ENCODE data around the gene RAB5IF.
"Not testable (repeated sequence)": the region's sequence is repeated elsewhere in the genome, so short reads cannot be mapped to it uniquely, and the experiment has no call there.

The RAB5IF gene, protein sequence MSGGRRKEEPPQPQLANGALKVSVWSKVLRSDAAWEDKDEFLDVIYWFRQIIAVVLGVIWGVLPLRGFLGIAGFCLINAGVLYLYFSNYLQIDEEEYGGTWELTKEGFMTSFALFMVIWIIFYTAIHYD

DNA sequence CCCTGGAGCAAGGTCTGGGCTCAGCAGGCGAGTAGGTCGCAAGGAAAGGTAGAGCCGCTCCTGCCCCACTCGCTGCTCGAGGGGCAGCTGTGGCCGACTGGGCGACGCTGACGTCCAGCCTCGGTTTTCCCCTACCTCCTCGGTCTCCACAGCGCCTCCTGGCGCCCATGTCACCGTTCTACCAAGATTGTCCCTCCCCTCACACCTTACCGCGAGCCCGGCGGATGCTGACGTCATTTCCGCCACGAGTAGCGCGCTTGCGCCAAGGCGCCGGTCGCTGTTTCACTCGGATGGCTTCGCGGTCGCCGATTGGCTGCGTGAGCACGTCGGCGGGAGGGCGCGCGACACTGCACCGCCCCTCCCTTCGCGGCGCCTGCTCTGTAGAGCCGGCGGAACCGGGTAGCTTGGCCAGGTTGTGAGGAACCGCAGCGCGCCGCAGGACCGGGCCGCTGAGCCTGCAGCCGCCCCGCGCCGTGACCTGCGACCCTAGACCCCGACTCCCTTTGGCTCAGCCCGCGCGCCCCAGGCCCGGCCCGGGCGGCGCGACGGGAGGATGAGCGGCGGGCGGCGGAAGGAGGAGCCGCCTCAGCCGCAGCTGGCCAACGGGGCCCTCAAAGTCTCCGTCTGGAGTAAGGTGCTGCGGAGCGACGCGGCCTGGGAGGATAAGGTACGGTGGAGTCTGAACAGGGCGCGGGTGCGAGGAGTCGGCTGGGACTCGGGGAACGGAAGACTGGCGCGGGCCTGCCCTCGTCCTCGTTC, at the start of gene RAB5IF:
TSS of gene RAB5IF (plus strand) at position 381 of the 759 bp plus-strand sequence. CDS start at position 554, 173 bp downstream.
- DNase-seq: peak; percentile 99

DNA sequence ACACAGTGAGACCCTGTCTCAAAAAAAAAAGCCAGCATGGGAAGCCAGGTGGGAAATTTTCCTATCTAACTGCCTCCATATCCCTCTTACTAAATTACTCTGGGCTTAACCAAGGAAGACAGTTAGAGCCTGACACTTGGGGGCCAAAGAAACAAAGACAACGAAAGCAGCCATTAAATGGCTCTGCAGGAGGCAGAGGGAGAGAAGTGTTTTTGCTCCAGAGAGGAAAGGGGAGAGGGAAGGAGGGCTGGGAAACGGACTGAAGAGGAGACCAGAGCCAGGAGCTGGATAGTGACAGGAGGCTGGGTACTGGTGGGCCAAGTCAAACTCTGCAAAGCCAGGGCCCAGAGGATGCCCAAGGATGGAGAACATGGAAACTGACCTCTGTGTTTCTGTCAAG, 42.9 kb upstream of the RAB5IF start:
- no peak for DNase-seq

DNA sequence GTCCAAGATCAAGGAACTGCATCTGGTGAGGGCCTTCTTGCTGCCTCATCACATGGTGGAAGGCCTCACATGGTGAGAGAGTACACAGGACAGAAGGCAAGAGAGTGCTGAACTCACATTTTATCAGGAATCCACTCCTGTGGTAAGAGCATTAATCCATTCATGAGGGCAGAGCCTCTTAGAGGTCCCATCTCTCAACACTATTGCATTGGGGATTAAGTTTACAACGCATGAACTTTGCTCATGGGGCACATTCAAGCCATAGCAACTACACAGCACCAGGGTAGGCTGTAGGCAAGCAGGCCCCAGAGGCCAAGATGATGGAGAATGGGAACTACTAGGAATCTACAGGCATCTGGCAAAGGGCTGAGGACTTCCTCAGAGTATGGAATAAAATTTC, 42.2 kb upstream of the RAB5IF start:
- DNase-seq: no peak

DNA sequence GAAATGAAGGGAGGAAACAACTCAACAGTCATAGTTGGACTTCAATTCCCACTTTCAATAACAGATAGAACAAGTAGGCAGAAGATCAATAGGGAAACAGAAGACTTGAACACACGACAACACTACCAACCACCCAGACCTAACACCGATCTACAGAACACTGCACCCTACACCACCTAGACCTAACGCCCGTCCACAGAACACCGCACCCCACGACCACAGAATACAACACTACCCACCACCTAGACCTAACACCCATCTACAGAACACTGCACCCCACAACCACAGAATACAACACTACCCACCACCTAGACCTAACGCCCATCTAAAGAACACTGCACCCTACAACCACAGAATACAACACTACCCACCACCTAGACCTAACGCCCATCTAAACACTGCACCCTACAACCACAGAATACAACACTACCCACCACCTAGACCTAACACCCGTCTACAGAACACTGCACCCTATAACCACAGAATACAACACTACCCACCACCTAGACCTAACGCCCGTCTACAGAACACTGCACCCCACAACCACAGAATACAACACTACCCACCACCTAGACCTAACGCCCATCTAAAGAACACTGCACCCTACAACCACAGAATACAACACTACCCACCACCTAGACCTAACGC, 41.4 kb upstream of the RAB5IF start:
- DNase-seq: not testable (repeated sequence)

DNA sequence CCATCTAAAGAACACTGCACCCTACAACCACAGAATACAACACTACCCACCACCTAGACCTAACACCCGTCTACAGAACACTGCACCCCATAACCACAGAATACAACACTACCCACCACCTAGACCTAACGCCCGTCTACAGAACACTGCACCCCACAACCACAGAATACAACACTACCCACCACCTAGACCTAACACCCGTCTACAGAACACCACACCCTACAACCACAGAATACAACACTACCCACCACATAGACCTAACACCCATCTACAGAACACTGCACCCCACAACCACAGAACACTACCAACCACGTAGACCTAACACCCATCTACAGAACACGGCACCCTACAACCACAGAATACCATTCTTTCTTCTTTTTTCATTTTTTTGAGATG, 40.9 kb upstream of the RAB5IF start:
- DNase-seq: not testable (repeated sequence)

DNA sequence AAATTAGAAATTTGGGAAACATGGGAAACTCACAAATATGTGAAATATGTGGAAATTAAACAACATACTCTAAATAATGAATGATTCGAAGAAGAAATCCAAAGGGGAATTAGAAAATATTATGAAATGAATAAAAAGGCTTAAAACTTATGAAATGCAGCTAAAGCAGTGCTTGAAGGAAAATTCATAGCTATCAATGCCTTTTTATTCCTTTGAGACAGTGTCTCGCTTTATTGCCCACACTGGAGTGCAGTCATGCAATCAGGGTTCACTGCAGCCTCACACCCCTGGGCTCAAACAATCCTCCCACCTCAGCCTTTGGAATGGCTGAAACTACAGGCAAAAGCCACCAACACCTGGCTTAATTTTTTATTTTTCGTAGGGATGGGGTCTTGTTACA, 40.1 kb upstream of the RAB5IF start:
- DNase-seq: no peak

DNA sequence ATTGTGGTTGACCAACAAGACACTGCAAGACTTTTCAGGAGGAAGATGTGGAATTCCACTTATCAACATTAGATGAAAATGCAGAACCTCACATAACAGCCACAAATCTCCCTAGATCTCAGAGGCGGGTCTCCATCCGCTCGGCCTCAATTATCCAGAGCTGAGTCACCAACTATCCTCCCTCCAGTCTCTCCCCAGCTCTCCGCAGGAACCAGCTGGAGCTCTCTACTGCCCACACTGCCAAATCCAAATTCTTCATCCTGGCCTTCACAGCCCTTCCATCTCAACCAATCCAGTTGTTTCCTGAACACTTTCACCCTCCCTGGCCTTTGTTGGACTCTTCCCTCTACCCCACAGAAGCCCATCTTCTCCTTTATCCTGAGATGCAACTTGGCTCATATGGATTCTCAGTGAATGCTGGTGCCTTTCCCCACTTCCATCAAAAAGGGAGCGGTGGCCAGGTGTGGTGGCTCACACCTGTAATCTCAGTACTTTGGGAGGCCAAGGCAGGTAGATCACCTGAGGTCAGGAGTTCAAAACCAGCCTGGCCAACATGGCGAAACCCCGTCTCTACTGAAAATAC, 35.6 kb upstream of the RAB5IF start:
- no peak for DNase-seq

DNA sequence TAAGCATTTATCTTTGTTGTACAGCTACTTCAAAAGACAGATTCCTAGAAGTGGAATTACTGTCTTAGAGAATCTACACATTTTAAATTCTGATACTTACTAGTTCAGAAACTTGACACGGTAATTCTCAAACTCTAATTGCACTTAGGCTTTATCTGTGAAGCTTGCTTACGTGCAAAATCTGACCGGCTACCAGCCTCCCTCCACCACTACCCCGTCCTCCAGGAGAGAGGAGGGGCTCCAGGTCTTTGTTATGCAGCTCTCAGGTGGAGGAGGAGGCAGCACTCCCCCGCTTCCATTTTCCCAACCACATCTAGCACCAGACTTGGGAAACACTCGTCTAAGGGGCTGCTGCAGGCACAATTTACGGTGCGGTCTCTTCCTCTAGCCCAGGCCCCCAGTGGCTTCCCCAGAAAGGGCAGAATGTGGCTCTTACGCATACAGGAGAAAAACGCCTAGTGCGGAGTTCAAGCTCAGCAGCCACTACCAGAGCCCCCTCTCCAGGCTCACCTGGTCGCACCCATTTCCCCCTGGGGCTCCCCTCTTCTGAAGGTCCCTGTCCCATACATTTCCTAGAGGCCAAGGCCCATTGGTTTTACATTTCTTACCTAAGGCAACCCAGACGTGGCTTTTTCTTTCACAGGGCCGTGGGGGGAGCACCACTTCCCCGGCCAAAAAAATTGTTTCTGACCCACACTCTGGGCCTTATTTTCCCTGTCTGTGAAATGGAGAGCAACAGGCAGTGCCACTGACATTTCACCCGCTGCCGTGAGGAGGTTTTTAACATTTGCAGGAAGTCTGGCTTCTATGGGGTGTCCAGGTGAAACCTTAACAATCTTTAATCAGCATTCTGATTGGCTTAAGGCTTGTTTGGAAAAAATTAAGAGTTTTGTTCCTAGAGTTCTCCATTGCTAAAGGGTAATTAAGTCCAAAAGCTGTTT, 33.7 kb upstream of the RAB5IF start:
- no peak for DNase-seq

DNA sequence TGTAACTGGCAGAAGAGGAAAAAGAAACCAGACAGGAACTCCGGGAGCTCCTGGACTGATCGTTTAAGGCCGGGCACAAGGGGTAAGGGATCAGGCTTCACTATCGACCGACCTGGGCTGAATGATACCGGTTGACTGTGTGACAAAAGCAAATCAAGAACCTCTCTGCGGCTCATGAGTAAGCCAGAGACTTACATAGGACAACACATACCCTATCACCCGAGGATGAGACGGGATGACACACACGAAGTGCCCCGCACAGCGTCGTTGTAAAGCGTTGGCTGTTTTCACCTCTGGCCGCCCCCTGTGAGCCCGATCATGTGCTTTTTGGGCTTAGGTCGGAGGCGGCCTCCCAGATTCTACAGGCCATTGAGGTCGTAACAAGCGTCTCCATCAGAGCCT, 32.9 kb upstream of the RAB5IF start:
- no peak for DNase-seq

DNA sequence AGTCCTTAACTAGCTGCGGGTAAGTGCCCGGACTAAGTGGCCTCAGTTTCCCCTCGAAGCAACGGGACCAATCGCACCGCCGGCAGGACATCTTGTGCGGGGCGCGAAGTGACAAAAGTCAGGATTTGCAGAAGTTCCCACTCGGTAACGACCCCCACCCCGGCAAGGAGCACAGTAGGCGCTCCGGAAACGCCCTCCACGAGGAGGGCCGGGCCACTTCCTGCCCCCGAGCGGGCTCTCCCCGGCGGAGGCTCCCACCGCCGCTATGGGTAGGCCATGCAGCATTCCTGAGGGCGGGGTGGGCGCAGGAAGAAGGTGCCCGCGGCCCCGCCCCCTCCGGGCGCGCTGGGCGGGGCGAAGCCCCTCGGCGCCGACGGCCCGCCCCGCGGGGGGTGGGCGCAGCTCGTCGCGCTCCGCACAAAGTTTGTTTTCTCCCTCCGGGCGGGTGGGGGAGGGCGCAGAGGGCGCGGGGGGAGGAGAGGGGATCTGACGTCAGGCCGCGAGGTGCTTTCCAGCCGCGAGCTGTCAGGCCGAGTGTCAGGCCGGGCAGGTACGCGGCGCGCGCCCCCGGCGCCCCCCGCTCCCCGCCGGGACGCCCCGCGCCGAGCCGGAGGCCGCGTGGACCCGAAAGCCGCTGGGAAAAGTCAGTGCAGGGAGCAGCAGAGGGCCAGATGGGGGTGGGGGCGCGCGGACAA, 32.3 kb upstream of the RAB5IF start, which contains the start of gene TGIF2:
TSS of gene TGIF2 (plus strand) at position 495 of the 695 bp plus-strand sequence. CDS start 5,178 bp downstream, outside the sequence.
- DNase-seq: peak; percentile 30 to 39

DNA sequence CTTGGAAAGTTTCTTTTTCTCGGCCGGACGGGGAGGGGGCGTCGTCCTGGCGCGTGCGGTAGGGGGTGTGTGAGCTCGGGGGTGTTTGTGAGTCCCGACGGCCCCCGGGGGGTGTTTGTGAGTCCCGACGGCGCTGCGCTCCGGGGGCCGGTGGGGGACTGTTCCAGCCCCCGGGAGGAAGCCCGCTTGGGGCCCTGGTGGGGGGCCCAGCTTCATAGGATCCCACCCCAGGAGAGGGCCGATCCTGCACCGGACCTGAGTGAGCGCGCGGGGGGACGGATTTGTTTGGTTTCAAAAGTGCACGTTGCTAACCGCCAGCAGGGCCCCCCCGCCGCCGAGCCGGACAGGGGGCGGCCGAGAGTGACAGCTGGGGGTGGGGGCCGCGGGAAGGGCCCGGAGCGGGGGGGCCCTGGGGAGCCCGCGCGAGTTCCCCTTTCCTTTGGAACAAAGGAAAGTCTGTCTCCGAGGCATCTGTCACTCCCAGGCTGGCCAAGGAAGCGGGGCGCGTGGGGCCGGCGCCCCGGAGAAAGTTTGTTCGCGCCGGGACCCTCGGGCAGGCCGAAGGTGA, 31.7 kb upstream of the RAB5IF start:
- no peak for DNase-seq

DNA sequence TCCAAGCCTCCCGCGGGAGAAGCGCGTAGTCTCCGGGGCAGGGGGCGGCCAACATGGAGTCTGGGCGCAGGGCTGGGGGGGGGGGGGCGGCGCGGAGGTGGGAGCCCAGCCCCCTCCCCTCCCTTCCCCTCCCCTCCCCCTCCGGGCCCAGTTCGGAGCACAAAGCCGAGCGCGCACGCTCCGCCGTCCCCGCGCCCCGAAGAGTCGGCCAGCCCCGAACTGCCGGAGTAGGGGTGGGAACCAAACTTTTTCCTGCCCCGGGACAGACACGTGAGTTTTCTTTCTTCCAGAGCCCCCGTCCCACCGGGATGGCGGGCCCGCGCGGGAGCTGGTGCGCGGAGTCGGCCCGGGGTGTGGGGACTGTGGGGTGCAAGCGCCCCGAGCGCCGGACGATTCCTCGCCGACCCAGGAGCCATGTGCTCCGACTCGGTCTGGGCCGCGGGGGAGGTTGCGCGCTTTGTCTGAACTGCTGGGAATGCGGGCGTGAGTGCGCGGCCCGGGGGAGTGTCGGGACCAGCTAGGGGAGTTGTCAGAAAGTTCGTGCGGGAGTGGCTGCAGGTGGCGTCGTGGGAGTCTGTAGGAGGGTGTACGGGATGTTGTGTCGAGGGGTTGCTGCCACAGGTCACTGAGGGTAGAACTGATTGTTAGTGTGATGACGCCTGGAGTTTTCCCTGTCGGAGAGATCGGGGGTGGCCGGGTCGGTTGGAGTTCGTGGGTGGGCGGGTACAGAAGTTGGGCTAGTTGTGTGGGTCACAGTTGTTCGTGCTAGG, 31.0 kb upstream of the RAB5IF start:
- no peak for DNase-seq

DNA sequence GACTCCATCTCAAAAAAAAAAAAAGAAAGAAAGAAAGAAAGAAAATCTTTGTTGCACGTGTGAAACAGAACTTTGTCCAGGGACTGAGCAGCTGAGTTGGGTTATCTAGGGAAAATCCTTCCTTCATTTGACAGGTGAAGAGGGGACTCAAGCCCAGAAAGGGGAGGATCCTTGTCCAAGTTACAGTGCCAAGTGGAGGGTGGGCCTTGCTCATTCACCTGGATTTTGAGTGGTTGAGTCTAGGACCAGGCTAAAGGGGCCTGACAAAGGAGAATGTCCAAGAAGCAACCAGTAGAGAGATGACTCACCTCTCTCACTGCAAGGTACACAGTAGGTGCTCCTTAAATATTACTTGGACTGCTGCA, 29.5 kb upstream of the RAB5IF start:
- no peak for DNase-seq

DNA sequence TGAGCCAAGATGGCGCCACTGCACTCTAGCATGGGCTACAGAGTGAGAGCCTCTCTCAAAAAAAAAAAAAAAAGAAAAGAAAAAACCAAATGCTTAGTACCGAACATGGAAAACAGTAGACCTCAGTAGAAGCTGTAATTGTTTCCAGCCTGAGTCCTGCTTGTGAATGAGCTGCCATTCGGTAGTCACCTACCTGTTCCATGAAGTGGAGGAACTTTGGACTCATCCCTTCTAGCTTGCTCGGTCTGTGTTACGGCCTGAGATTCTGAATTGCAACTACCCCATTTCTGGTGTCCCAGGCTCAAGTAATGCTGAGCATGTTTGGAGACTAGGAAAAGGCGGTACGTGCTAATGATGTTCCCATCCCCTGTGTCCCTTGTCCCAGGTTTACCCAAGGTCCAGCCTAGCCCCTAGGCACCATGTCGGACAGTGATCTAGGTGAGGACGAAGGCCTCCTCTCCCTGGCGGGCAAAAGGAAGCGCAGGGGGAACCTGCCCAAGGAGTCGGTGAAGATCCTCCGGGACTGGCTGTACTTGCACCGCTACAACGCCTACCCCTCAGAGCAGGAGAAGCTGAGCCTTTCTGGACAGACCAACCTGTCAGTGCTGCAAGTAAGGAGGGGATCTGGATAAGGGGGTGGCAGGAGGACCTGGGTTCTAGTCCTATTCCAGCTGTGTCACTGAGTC, 27.1 kb upstream of the RAB5IF start:
- DNase-seq: no peak

DNA sequence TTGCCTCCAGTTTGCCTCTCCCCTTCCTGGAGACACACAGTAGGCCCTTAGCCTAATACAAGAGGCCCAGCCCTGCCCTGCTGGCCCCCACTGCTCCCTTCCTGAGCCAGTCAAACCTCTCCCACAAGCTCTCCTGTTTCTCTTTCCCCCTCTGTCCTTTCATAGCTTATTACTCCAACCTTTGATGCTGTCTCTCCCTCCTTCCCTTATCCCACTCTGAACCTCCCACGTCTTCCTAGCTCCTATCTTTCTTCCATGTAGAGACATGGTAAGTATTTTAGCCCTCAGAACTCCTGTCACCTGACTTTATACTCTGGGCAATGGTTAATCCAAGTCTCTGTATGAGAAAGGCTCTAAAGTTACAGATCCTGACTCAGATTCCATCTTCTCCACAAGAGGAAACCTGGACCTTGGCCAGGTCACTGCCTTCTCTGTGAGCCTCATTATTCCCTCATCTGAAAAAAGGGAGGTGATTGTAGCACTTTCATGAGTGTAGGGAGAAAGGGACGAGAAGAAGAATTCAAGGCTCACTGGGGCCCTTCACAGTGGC, 25.5 kb upstream of the RAB5IF start:
- no peak for DNase-seq

DNA sequence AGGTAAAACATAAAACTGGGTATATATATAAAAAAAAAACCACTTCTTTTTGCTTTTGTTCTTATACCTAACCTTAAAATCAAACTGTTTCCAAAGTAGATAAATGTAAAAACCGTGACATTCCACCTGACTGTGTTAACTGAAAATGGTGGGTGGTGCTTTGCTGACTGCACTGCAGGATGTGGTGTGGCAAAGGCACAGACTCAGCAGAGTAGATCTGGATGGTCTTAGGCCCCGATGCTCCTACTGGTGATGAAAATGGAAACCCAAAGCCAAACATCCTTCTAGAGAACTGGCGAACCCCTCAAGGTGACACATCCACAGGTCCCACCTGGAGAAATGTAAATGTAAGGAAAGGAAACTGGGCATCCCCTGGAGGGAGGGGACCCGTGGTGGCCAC, 23.3 kb upstream of the RAB5IF start:
- DNase-seq: no peak

DNA sequence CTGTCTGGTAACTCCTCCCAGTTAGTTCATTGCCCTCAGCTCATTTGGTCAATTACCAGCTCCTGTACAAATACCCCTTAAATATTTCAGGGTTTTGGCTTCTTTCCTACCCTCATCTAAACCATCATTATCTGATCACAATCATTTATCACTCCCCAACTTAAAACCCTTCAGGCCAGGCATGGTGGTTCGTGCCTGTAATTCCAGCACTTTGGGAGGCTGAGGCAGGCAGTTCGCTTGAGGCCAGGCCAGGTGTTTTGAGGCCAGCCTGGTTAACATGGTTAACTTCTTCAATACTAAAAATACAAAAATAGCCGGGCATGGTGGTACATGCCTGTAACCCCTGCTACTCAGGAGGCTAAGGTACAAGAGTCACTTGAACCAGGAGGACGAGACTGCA, 22.8 kb upstream of the RAB5IF start:
- no peak for DNase-seq

DNA sequence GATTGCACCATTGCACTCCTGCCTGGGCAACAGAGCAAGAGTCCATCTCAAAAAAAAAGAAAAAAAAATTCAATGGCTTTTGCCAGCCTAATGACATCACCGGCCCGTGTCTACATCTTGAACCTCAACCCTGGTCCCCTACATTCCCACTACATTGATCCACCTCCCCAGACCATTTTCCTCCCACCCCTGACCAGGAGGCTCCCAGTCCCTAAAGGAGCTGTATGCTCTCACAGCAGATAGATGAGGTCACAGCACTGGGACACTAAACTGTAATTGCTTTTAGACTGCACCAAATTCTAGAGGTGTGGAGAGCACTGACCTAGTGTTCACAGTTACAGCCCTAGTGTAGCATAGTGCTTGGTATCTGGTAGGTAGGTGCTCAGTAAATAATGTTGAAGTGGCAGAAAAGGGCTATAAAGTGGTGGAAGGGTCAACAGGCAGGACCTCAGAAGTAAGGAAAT, 21.5 kb upstream of the RAB5IF start:
- DNase-seq: no peak

DNA sequence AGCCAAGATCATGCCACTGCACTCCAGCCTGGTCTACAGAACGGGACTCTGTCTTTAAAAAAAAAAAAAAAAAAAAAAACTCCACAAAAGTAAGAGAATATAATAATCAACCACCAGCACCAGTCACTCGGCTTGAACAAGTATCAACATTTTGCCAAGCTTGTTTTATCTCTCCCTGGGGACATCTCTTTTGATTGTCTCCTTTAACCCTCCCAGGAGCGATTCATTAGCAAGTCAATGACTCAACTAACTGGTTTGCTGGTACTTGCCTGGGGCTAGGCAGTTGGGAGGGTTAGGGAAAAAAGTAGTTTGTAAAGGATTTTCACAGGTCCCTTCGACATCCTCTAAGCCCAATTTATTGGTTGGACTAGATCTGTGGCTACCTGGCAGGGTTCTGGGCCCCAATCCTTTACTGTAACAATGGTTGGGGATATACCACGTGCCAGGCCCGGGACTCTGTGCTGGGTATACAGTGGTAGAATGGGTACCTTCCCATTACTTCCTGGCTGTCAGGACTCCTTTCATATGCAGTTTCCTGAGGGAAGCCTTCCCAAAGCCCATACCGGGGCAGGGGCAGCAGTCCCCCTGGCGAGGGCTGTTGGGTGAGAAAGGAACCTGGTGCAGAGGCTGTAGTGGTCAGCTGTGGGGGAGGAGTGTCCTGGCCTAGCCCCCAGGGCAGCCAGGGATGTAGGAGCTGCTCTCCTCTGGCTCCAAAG, 20.0 kb upstream of the RAB5IF start:
- peak; percentile 17 to 28 for DNase-seq

All from NCI-H2081 (cell line).